GM12872 (cell line): ENCODE measurements around the gene GRK5.

Experiments used
- CTCF ChIP-seq: IDR thresholded peaks from 3 replicates; pipeline ENCODE4 v1.5.1; 2011; ENCODE audit warnings: low read depth, mild to moderate bottlenecking, low read length, moderate library complexity; ENCODE audit not compliant: insufficient read depth

The GRK5 gene

GRCh38 chr10:119217991-119218490 is 10.7 kb downstream of the GRK5 start:
- TF ChIP-seq CTCF, result no peak

GRCh38 chr10:119219871-119220270 is 12.5 kb downstream of the GRK5 start:
- no peak for TF ChIP-seq CTCF

GRCh38 chr10:119221201-119221600 is 13.8 kb downstream of the GRK5 start:
- TF ChIP-seq CTCF, result no peak

- TF ChIP-seq CTCF, result no peak
Observed at GRCh38 chr10:119221666-119222065, 14.3 kb downstream of the GRK5 start.

- no peak for TF ChIP-seq CTCF
Observed at GRCh38 chr10:119222537-119222936, 15.2 kb downstream of the GRK5 start.

GRCh38 chr10:119222966-119223386 is 15.6 kb downstream of the GRK5 start:
- TF ChIP-seq CTCF, result no peak

GRCh38 chr10:119225083-119225658 is 17.8 kb downstream of the GRK5 start:
- TF ChIP-seq CTCF, result no peak
